Measurements from ENCODE around the gene ASPG.

- no peak for TF ChIP-seq POLR2AphosphoS5 (IDR thresholded peaks at IDR 0.05; ENCODE audit: low read depth)
- no peak for TF ChIP-seq CTCF (IDR thresholded peaks at IDR 0.05; ENCODE audit: insufficient read depth, low read length)
- no peak for TF ChIP-seq REST (IDR thresholded peaks at IDR 0.05; ENCODE audit: insufficient replicate concordance, low read depth)
- TF ChIP-seq GABPA (IDR thresholded peaks at IDR 0.05; ENCODE audit: low read depth): no peak
- TF ChIP-seq SPI1 (IDR thresholded peaks at IDR 0.05; ENCODE audit: borderline replicate concordance, low read depth): no peak
These were observed 735 bp downstream of the ASPG start for GRCh38 chr14:104086210-104086660.
